GM19239 (cell line): ENCODE results near the gene TEX22.

ENCODE experiments used
- DNase-seq: peaks from one replicate; pipeline ENCODE4 v3.0.0; 2011; ENCODE audit warnings: low spot score; ENCODE audit not compliant: insufficient read length
- FAIRE-seq: peaks from 2 replicates; lab custom pipeline; 2011; peaks lifted over from hg19 to GRCh38; lab: Jason Lieb, UNC

The TEX22 gene

GRCh38 chr14:105433161-105433605 lies 34.8 kb downstream of the TEX22 start:
- DNase-seq (no peak), FAIRE-seq (no peak)

DNA sequence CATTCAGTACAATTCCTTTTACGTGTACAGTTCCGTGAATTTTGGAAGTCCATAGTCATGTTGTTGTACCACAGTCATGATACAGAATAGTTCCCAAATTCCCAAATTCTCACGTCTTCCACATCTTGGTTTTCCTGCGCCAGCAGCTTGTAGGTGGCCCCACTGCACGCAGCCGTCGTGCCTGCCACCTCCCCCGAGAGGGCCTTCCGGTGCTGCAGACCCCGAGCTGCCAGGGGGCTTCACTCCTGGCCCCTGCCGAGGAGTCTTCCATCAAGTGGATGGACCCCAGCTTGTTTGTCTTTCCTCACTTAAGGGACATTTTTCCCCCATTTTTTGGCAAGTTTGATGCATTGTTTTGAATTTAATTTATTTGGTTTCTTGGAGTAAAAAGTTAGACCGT lies 38.1 kb downstream of the TEX22 start:
- FAIRE-seq (no peak), DNase-seq (no peak)

DNA sequence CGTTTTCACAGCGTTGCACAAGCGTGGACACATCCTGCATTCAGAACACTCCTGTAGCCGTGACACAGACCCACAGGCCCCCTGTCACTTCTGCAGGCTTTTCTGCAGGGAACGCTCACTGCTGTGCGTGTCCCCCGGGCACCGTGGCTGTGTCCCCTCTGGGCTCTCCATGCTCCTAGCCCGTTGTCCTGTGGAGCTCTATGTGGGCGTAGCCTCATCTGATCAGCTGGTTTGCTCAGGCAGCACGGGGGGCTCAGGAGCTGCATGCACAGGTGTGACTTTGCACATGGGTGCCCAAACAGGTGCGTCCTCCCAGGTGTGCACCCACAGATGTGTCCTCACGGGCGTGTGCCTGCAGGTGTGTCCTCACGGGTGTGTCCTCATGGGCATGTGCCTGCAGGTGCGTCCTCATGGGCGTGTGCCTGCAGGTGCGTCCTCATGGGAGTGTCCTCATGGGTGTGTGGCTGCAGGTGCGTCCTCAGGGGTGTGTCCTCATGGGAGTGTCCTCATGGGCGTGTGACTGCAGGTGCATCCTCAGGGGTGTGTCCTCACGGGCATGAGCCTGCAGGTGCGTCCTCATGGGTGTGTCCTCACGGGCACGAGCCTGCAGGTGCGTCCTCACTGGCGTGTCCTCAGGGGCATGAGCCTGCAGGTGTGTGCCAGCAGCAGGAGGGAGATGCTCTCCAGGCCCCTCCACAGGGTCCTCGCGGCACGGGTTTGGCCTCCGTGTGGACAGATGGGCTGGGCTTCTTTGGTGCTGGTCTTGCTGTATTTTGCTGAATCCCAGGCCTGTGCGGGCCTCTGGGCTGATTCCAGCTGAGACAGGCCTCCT lies 38.8 kb downstream of the TEX22 start:
- FAIRE-seq (no peak), DNase-seq (no peak)

DNA sequence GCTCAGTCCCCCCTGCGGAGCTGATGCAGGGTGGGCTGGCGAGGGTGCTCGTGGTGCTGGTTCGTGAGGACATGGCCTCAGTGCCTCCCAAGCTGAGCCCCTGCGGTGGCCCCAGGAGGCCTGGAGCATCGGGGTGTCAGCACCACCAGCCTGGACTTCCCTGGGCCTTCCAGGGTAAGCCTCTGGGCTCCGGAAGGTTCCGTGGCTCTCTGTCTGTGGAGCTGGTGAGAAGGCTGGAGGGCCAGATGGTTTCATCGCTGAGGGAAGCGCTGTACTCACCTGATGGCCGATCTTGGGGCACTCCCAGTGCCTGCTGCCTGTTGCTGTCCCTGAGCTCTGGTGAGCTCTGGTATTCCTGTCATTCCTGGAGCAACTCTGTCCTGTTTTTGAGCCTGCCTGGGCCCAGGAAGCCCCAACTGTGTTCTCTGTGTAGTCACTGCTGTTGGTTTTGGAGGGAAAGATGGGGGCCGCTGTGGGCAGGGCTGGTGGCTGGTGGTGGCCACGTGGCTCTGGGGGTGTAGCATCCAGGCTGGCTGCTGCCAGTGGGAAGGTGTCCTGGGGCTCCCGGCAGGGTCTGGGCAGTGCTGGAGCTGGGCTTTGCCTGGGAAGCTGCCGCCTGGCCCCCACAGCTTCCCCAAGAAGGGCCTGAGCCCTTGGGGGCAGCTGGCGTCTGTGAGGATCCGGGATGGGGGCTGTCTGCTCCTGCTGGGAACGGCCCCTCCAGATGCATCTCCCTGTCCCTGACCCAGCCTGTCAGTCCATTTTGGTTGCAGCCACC lies 39.6 kb downstream of the TEX22 start:
- FAIRE-seq (no peak), DNase-seq (no peak)

- no peak for FAIRE-seq
- DNase-seq, result no peak
Measured at GRCh38 chr14:105439179-105439578, 40.8 kb downstream of the TEX22 start.

GRCh38 chr14:105439710-105440553 lies 41.6 kb downstream of the TEX22 start:
- FAIRE-seq, result no peak

GRCh38 chr14:105440554-105440900 lies 42.2 kb downstream of the TEX22 start:
- no peak for FAIRE-seq
- no peak for DNase-seq

More at GRCh38 chr14:105439710-105440553, 41.6 kb downstream of the TEX22 start:
- DNase-seq, result no peak

DNA sequence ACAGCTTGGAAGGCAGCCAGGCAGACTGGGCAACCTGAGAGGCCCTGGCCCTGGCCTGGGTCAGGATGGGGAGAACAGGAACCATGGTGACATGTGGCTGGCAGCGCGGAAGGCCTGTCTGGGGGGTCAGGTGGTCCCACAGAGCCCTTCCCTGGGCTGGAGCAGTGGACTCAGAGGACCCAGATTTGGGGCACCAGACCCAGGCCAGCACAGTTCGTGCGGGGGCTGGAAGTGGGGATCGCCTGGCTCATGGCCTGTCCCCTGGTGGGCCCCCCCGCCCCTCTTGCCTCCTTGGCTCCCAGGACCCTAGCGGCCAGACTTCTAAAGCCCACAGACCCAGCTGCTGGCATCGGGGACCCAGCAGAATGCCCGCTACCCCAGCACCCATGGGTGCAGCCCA lies 42.7 kb downstream of the TEX22 start:
- no peak for FAIRE-seq

GRCh38 chr14:105442125-105442524 lies 43.8 kb downstream of the TEX22 start:
- FAIRE-seq (no peak), DNase-seq (no peak)

More for the DNA sequence above, 42.7 kb downstream of the TEX22 start:
- DNase-seq, result no peak

GRCh38 chr14:105442834-105443233 lies 44.5 kb downstream of the TEX22 start:
- FAIRE-seq (no peak), DNase-seq (no peak)

DNA sequence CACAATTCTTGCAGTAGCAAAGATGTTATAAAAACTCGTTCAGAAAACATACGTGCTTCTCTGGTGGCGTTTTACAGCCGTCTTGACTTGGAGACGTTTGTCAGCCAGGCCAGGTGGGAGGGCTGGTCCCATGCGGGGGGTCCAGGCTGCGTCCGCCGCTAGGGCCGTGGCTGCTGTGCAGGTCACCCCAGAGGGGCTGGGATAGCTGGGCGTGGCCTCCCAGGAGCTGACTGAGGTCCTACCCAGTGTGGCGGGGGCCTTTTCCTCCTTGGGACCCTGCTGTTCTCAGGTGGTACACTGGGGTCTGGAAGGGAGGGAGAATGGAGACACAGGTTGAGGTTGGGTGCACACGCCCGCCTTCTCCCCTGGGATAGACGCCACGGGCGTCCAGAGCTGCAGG lies 46.5 kb downstream of the TEX22 start:
- FAIRE-seq, result no peak
- DNase-seq, result no peak

GRCh38 chr14:105445290-105445689 lies 47.0 kb downstream of the TEX22 start:
- no peak for FAIRE-seq
- DNase-seq, result no peak

DNA sequence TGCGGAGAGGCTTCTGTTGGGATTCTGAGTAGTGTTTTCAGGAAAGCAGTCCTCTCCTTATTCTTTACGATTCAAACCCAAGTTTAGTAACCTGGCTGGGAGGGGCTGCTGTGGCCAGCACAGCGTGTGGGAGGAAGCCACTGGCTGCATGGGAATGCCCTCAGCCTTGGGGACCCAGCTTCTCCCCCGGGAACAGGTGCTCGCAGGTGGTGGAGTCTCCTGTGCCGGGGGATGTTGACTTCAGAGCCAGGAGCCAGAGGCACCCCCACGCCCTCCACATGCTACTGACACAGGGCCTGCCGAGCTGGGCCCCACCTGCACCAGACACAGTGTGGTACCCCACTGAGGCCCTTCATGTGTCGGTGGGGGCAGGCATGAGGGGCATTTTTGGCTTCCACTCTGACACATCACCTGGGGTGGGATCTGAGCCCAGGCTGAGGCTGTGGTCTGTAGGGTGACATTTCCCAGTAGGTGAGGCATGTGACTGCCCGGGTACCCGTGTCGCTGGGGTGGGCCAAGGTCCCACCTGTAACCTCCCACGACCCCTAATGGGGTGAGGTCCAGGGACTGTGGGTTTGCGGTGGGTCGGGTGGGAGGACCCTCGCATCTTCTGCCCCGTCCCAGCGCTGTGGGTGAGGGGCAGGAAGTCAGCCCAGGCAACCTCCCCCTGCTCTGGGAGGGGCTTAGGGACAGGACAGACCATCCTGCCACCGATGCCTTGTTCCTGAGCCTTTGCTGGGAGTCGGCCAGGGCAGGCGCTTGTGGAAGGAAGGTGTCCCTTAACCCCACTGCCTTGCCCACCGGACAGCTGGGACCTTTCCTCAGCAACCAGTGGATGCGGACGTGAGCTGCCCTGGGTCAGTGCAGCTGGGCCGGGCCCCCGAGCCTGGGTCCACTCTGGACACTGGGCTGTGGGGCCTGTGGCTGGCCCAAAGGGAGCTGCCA lies 47.8 kb downstream of the TEX22 start:
- FAIRE-seq, result no peak
- DNase-seq, result no peak

GRCh38 chr14:105446971-105447370 lies 48.6 kb downstream of the TEX22 start:
- FAIRE-seq (no peak), DNase-seq (no peak)

DNA sequence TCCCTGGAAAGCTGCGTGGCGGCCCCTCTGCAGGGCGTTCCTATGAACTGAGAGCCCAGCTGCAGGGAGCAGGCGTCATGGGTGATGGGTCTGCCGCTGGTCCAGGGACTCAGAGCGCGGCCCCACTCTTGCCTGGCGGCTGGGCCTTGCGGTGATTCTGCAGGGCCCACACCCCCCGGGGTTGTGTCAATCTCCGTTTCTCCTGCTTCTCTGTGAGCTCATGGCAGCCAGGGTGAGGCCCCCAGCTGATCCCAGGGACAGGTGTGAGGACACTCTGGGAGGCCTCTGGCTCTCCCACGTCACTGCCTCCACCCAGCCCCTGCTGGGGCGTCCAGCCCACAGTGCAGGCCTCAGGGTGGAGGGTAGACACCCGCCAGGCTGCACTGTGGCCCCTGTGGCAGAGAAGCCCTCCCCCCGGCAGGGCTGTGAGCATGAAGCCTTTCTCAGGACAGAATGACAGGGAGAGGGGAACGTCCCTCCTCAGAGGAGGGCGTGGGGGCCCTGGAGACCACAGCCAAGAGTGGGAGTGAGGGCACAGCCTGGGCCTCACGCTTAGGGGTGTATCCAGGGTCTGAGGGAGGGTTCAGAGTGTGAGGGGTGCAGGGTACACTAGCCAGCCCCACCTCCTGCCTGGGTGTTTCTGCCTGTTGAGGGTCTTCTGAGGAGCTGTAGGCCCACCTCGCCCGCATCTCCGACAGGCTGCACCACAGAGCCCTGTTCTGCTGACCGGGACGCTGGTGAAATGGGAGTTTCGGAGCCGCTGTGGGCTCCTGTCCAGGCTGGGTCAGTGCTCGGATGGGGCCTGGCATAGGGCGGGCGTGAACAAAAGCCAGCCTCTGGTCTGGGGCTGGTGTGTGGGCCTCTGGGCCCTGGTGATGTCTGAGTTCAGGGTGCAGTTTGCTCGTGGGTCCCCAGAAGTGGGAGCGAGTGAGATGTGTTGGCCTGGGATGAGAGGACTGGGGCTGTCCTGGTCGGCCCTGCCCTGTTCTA lies 49.6 kb downstream of the TEX22 start:
- FAIRE-seq (no peak), DNase-seq (no peak)

- peak; percentile 95 for DNase-seq
- FAIRE-seq, result no peak
Measured at GRCh38 chr14:105448706-105449111, 50.4 kb downstream of the TEX22 start.

GRCh38 chr14:105449276-105450122 lies 51.2 kb downstream of the TEX22 start:
- FAIRE-seq, result no peak
- DNase-seq, result no peak
